Measurements from ENCODE around the gene FYB1.

Gene FYB1

DNA sequence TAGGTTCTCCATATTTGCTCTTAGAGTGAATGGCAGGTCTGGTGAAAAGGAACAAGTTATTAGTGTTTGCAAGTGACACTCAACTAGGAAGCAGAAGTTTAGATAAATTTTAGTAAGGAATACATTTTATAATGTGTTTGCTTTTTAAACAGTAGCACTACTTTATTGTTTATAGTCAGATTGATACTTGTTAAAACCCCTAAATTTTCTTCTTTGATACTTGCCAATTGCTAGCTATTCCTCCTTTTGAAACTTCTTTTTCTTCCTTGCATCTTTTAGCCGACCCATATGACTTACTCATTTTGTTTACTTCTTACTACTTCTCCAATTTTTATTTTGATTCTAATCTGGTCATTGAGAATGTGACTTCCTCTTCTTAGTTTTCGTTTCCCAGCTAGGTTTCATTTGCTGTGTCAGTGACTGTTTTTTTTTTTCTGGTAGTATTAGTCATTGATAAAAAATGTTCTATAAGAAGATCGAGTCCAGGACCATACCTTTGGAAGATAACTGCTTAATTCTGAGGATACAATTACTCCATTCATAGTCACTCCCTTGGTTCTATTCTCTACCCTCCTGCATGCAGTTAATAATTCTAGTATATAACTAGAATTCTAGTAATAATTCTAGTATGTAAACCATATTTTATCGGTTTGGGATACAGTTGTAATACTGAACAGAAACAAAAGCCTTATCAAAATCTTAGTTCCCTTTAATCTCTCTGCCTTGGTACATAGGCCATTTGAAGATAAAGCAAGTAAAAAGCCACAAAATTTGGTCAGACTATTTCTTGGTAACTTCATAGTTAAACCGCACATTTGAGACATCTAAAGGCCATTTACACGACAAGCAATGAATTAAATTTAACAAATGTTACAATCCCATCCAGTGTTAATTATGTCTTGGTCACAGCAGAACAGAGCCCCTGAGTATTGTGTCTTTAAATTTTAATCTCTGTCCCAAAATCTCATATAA is 142.3 kb downstream of the FYB1 start:
- no peak for DNase-seq

DNA sequence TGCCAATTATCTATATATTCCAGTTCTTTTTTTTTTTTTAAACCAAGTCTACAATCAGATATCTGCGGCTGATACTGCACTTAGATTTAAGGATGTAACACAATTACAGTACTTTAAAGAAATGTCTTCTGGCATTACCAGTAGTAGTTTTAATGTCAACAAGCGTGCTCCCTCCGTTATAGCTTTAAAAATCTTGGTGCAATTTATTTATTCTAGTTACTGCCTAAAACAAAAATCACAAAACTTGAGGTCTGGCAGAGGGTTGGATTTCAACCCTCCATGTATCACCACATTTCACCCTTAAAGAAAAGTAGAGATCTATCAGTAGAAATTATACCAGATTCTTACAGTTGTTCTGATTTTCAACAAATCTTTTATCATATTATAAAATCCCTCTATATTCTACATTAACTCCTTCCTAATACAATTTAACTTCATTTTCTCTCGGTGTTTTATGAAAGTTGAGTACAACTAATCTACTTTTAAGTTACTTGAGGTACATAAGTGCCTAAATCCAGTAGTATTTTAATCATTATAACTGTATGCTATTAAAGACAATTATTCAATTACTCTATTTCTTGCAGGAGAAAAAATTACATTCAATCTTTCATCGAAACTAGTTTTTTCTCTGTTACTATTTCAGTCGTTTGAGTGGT is 143.1 kb downstream of the FYB1 start:
- DNase-seq: no peak

DNA sequence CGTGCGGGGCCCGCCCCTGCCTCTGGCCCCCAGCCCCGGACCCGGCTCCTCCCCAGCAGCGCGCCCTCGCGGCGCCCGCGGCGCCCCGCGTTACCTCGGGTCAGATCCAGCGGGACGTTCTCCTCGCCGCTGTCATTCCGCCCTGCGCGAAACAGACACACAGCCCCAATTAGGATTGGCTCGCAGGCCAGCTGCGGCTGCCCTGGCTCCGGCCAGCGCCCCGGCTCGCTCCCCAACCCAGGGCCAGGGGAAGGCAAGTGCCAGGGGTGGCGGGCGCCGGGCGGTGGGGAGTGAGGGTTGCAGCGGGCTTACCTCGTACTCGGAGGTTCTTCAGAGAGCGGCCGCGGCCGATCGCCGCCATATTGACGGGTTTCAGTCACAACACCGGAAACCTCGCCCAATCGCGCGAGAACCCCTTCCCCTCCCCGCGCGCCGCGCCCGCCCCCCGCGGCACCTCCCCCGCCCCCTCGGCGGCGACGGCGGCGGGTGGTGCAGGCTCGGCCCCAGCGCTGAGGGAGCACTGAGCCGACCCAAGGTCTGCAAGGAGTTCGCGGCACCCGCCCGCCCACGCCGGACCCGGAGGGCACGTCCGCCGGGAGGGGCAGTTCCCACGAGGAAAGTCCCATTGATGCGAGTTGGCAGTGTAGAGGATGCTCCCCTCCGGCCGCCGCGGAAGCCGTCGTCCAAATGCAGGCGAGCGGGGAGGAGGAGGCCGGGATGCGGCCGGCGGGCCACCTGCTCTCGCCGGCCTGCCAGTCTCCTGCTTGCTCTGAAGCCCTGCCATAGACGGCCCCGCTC is 145.1 kb downstream of the FYB1 start, which contains the start of gene RICTOR:
Gene RICTOR, minus strand, starts transcription at position 383 of the 798 bp plus-strand sequence. Its CDS starts 22 bp downstream, at position 361.
- peak; percentile 89 for DNase-seq

DNA sequence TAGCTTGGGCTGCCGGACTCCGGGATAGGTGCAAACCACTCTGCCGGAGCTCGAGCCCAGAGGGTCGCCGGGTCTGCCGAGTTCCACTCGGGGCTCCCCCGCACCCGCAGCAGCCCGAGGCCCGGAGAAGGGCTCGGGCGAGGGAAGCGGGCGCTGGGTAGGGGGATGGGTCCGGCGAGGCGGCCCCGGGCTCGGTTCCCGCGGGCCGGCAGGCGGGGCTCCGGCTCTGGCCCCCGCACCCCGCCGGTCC is 145.7 kb downstream of the FYB1 start:
- DNase-seq: no peak

DNA sequence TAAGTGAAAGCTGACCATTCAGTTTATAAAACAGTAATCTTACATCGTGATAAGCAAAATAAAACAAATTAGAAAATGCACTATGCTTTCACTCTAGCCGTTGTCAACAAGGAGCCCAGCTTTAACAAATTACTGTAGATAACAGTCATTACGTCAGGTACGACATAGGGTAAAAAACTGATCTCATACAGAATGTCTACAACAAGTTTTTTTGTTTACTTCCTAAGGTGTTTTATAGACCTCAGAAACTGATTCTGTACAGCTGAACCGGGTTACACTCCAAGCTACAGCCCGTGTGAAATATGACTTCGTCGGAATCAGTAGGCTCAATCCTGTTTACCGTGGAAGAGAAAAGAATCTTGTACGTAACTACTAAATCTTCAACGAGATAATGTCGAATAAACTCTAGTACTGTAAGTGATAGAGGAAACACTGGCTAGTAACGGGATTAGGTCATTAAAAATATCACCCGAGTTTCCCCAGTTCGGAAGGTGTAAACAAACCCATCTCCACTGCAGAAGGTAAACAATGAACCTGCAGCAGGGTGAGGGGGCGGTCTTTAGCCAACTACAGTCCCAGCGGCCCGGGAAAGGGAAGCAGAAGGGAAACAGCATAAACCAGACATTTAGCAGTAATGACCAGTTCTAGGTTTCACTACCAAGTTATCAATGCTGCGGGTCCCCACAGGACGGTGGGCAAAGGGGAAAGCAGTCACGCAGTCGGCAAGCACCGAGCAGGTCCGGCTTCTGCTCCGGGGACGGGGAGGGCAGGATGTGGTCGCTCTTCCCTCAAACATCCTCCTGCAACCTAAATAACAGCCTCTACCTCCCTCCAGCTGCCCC is 146.2 kb downstream of the FYB1 start:
- peak; percentile 60 for DNase-seq

DNA sequence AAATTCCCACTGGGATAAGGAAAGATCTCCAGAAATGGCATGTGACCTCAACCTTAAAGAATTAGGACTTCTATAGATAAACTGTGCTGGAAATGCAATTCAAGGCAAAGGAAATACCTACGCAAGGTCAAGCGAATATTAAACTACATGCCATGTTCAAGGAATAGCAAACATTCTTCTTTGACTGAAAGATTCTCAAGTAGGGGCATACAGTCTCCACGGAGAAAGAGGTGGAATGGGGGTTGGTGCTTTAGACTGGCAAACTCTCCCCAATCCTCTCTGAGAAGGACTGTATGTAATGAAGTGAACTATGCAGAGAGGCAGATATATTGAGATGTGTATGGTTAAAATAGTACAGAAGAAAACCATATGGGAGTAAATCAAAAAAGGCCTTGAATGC is 151.3 kb downstream of the FYB1 start:
- DNase-seq: no peak

DNA sequence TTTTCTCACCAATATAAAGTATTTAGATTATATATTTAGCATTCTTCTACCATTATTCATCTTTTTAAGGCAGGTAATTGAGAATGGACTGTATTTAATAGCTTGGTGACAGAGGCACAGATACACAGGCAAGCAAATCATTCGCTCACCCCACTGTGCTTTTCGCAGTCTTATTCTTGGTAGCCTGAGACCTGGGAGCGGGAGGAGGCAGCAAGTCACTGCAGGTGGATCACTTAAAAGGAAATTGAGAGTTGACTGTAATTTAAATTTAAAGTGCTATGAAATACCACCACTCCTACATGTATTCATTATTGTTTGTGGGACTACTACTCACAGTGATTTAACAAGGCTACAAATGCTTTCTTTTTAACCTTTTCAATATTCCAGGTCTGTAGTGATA is 154.9 kb downstream of the FYB1 start:
- no peak for DNase-seq

DNA sequence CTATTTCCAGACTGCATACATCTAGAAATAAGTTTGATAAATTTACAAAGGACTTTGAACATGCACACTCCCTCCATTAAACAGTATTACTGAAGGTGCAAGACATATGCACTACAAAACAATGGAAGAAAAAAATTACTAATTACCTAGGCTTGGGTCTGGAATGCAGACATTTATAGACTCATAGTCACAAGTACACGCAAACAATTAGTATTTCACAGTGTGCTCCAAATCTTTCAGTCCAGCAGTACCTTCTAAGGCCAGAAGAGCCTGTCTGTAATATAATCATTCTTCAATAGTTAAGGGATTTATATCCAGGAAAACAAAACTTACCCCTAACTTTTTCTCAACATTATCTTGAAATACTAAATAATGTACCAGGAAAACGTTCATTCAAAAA is 156.3 kb downstream of the FYB1 start:
- DNase-seq: no peak

DNA sequence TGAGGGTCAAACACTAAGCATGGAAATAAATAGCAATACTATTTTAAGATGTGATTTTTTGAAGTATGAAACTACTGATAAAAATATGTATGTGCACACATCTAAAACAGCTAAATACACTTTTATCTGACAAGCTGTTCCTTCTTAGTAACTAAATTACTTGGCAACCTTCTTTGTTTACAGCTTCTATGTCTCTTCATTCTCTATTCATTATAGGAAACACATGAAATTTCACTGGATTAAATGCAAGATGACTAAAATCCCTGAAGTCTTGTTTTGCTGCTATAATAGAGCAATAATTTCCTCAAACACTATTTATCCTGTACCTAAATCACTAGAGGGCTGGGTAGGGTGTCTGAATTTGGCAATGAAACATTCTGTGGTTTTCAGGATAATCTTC is 156.8 kb downstream of the FYB1 start:
- DNase-seq: no peak

DNA sequence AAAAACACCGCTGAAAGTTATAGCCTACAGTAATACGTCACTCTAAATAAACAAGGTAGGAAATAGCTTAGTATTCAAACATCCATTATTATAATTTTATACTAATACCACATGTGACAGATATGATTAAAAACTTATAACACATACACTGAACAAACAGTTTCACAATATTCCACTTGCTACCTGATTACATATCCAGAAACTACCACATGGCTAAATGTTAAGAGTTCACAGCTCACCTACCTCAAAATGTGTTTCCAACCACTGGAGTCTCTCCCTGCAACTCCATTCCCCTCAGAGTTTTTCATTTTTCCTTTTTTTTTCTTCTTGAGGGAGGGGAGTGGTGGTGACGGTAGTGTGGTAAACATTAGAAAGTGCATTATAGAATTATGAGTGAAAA is 157.3 kb downstream of the FYB1 start:
- DNase-seq: no peak

DNA sequence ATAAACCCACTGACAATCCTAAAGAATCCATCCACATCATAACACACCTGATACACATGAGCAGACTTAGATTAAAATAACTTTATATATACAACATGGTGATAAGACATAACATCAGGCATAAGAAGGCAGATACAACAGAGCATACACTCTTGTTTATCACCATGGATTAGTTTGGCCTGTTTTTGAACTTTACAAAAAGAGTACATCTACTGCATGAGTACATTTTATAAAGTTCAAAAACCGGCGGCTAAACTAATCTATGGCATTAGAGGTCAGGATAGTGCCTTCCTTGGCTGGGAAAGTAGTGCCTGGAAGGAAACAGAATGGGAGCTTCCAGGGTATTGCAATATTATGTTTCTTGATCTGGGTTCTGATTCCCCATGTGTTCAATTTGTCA is 160.3 kb downstream of the FYB1 start:
- no peak for DNase-seq

DNA sequence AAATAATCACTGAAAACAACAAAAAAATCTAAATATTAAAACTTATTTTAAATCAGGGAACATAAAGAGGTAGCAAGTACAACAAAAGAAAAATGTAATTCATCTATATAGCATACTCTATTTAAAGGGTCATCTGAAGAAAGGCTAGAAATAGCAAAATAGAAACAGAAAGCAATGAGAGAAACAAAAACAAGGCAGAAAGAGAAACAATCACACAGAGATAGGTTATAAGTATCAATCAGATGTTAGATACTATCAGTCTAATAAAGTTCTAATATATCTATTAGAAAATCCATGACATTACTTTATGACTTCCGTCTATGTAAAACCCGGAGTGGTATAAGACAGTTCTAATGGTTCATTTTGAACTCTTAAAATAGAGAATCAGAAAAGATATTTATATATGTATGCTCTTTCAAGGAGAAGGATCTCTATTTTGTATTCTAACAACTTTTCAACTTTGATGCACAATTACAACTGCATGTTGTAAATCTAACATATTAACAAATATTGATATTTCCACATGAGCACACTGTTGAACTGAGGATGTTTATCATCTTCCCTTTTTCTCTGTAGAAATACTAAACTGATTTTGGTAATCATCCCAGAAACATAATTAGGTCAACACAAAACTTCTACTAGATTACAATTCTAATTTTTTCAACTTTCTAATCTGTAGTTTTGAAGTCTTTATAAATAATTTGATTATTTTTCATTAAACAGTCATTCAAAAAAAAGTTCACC is 161.0 kb downstream of the FYB1 start:
- DNase-seq: no peak

DNA sequence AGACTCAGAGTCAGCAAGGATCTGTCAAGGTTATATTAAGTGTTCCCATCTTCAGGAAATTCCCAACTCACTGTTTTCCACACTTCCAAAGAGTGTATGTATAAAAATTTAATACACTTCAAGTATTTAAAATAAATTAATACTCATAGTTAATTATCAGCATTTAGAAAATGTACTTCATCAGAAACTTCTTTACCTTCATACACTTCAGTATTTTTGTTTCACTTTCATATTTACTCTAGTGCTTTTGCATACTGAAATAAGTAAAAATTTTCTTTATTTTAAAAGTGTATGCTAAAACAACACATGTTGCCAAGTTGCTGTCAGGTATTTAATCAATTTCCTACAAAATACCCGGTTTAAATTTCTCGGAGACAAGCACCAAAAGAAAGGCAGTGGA is 161.6 kb downstream of the FYB1 start:
- no peak for DNase-seq

DNA sequence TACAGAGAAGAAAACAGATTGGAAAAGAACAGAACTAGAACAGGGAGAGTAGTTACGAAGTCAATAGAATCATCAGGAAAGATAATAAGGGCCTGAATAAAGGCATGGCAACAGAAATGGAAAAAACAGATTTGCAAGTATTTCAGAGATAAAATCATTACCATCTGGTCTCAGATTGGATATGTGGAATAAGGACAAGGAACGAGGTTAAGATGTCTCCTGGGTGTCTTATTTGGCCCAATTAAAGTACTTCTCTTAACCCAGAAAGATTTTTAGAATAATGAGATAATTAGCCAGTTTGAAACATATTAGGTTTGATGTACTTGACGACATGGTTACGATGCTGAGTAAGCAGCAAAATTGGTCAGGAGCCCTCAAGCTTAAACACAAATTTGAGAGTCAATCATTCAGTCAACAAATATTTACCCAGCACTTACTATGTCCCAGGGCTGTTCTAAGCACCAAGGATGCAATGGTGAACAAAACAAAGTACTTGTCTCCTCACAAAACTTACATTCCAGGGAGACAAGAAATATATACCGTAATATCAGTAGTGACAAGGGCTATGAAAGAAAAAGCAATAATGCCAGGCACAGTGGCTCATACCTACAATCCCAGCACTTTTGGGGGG is 163.5 kb downstream of the FYB1 start:
- DNase-seq: no peak
